ENCODE data around the gene KRTAP4-12. TPM values are rescaled to one million over a fixed set of nuclear protein-coding genes. Genes with fewer than 3 reads are reported as not detected.
"Not testable (repeated sequence)": the region's sequence is repeated elsewhere in the genome, so short reads cannot be mapped to it uniquely, and the experiment has no call there.

Gene KRTAP4-12
- total and polyA plus RNA-seq, 12 donors = not detected

DNA sequence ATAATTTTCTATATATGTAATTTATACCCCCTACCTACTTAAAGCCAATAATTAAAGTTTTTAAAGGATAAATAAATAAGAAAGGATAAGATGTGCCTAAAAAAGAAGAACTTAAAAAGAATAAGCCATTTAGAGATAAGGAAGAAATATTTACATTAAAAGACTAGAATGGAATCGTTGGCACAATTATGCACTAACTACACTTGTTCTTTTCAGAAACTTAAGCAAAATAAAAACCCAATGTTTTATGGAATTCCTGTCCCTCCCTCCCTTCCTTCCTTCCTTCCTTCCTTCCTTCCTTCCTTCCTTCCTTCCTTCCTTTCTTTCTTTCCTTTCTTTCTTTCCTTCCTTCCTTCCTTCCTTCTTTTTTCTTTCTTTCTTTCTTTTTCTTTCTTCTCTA, 20.9 kb upstream of the KRTAP4-12 start:
- 83 to 88% methylated on average over 1 of the region's 1 CpG for WGBS, 2 donors
- Histone ChIP-seq H3K9me3 (peaks cover 0 to 35% (median 5%) of the 10 kb centered on the region in 11 donors), H3K4me1 (no peaks in the 10 kb centered on the region), H3K36me3 (no peaks in the 10 kb centered on the region), H3K27ac (no peak overlapping the region), H3K27me3 (peaks cover 0 to 15% (median 4%) of the 10 kb centered on the region in 7 donors), H3K4me3 (no peak overlapping the region)
- ATAC-seq (no peak), DNase-seq (no peak)
- TF ChIP-seq, protein P1, sequence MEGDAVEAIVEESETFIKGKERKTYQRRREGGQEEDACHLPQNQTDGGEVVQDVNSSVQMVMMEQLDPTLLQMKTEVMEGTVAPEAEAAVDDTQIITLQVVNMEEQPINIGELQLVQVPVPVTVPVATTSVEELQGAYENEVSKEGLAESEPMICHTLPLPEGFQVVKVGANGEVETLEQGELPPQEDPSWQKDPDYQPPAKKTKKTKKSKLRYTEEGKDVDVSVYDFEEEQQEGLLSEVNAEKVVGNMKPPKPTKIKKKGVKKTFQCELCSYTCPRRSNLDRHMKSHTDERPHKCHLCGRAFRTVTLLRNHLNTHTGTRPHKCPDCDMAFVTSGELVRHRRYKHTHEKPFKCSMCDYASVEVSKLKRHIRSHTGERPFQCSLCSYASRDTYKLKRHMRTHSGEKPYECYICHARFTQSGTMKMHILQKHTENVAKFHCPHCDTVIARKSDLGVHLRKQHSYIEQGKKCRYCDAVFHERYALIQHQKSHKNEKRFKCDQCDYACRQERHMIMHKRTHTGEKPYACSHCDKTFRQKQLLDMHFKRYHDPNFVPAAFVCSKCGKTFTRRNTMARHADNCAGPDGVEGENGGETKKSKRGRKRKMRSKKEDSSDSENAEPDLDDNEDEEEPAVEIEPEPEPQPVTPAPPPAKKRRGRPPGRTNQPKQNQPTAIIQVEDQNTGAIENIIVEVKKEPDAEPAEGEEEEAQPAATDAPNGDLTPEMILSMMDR (IDR thresholded peaks at IDR 0.05) = no peak
- intact Hi-C loops (cut with DNase I) = no loop called here

DNA sequence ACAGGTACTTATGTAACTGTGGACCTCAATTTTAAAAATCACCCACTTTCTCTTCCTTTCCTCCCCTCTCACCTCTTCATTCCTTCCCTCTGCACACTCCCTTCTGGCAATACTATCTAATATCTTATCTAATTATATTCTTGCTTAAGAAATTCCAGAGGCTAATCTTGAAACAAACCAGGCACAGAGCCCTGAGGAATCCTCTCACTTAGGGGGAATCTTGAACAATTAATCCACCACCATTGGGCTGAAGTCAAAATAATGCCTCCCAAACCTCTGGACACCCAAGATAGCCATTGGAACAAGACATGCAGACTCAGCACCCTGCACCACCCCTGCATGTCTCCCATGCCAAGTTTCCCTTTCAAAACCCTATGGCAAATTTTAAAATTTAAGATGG, 17.4 kb upstream of the KRTAP4-12 start:
- no peaks in the 10 kb centered on the region for H3K36me3 ChIP-seq
- intact Hi-C loops (cut with DNase I) = no loop called here
- no peak overlapping the region for H3K27ac ChIP-seq
- no peak for DNase-seq
- H3K4me1 ChIP-seq = no peaks in the 10 kb centered on the region
- ATAC-seq = no peak
- peaks cover 0 to 10% (median 0%) of the 10 kb centered on the region in 7 donors for H3K27me3 ChIP-seq
- no peak overlapping the region for H3K4me3 ChIP-seq
- TF ChIP-seq, protein P1 (IDR thresholded peaks at IDR 0.05) = no peak
- H3K9me3 ChIP-seq = peaks cover 0 to 36% (median 9%) of the 10 kb centered on the region in 11 donors

DNA sequence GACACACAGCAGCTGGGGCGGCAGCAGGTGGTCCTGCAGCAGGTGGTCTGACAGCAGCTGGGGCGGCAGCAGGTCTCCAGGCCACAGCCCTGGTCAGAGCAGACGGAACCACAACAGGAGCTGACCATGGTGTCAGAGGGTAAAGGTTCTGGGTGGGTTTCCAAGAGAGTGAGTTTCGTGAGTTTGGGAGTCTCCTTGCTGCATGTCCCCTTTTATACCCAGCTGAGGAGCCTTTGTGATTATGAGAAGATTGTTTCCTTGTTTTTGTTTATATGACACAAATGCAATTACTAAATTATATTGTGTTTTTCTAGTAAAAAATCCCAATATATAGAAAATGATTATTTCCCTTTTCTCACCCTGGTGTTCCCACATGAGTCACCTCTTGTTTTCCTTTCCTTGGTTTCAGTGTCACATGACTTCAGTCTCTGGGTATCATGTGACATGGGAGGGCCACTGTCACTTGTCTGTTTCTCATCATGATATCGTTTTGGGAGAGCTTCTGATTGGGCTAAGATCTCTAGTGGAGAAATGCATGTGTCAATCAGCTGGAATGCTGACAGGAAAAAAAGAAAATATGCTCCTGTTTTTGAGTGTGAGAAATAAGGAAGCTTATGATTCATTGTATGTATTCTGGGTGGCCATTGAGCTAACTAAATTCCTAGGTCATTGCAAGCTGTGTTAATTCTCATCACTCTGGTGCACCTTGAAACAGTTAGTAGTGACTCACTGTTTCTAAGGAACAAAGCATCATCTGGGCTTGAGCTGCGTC, 16.6 kb upstream of the KRTAP4-12 start, which contains the start of gene KRTAP4-6:
Gene KRTAP4-6, minus strand, starts transcription at position 185 of the 772 bp plus-strand sequence. Its CDS starts 57 bp downstream, at position 128.
- ATAC-seq = no peak
- intact Hi-C loops (cut with DNase I) = no loop called here

DNA sequence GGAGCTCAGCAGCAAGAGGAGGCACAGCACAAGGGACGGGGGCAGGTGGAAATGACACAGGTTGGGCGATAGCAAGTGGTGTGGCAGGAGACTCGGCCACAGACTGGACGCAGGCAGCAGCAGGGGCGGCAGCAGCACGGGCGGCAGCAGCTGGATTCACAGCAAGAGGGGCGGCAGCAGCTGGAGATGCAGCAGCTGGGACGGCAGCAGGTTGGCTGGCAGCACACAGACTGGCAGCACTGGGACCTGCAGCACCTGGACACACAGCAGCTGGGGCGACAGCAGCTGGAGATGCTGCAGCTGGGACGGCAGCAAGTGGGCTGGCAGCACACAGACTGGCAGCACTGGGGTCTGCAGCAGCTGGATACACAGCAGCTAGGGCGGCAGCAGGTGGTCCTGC, 15.9 kb upstream of the KRTAP4-12 start:
- WGBS, 2 donors = 81 to 87% methylated on average over 12 of the region's 12 CpGs
- H3K27ac ChIP-seq; H3K4me3 ChIP-seq; intact Hi-C loops (cut with DNase I); ATAC-seq; H3K36me3 ChIP-seq; H3K4me1 ChIP-seq; DNase-seq: not testable (repeated sequence)
- Histone ChIP-seq H3K9me3 (peaks cover 0 to 36% (median 9%) of the 10 kb centered on the region in 11 donors), H3K27me3 (peaks cover 0 to 12% (median 0%) of the 10 kb centered on the region in 7 donors)

More for the DNA sequence above, 16.6 kb upstream of the KRTAP4-12 start, which contains the start of gene KRTAP4-6:
- Histone ChIP-seq H3K9me3 (peaks cover 0 to 36% (median 9%) of the 10 kb centered on the region in 11 donors), H3K27me3 (peaks cover 0 to 10% (median 0%) of the 10 kb centered on the region in 7 donors), H3K36me3 (no peaks in the 10 kb centered on the region), H3K4me1 (no peaks in the 10 kb centered on the region), H3K4me3 (no peak within 1 kb of the TSS), H3K27ac (no peak within 1 kb of the TSS)
- TF ChIP-seq, protein P1 (IDR thresholded peaks at IDR 0.05) = no peak
- 77 to 81% methylated on average over 5 to 6 of the region's 6 CpGs for whole genome bisulfite sequencing, 2 donors
- no peak for DNase-seq
